ENCODE data around the gene NINJ2.

DNA sequence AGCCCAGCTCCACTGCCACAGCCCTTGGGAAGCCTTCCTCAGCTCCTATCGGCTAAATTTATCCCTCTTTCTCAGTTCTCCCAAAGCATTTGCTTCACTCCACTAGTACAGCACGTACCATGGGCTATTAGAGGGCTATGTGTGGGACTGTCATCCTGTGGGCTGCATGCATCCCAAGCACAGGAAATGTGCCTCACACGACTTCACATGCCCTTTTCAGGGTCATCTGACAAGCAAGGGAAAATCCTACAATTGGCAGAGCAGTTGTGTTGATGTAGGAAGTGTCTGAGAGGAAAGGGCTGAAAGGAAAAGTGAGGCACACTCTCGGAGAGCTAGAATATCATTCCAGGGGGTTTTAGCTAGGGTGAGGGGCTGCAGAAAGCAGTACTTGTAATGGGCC, 47.6 kb downstream of the NINJ2 start:
- TF ChIP-seq, protein P1, sequence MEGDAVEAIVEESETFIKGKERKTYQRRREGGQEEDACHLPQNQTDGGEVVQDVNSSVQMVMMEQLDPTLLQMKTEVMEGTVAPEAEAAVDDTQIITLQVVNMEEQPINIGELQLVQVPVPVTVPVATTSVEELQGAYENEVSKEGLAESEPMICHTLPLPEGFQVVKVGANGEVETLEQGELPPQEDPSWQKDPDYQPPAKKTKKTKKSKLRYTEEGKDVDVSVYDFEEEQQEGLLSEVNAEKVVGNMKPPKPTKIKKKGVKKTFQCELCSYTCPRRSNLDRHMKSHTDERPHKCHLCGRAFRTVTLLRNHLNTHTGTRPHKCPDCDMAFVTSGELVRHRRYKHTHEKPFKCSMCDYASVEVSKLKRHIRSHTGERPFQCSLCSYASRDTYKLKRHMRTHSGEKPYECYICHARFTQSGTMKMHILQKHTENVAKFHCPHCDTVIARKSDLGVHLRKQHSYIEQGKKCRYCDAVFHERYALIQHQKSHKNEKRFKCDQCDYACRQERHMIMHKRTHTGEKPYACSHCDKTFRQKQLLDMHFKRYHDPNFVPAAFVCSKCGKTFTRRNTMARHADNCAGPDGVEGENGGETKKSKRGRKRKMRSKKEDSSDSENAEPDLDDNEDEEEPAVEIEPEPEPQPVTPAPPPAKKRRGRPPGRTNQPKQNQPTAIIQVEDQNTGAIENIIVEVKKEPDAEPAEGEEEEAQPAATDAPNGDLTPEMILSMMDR (IDR thresholded peaks at IDR 0.05) = no peak
- TF ChIP-seq POLR2A (IDR thresholded peaks at IDR 0.05) = no peak
